Endothelial cell of umbilical vein (primary cell): ENCODE measurements around the gene MAP3K15.

Experiments
- CTCF ChIP-seq, 2 donors: IDR thresholded peaks; 1 replicate in 1 of 2; 2 replicates in 1 of 2; pipeline ENCODE4 v1.5.1; 2011; ENCODE audit warnings: low read length in 2 of 2, mild to moderate bottlenecking in 2 of 2, moderate library complexity in 2 of 2, control low read depth in 1 of 2, inconsistent platforms in 1 of 2, low read depth in 1 of 2; ENCODE audit not compliant: insufficient read depth in 1 of 2; ENCODE audit errors: extremely low read depth in 1 of 2
- FOS ChIP-seq: IDR thresholded peaks from 2 replicates; pipeline ENCODE4 v1.6.1; 2011; ENCODE audit warnings: mild to moderate bottlenecking, low read length, moderate library complexity, borderline replicate concordance; ENCODE audit not compliant: insufficient read depth
- MAX ChIP-seq: IDR thresholded peaks from 2 replicates; pipeline ENCODE4 v1.6.1; 2011; ENCODE audit not compliant: insufficient read depth, insufficient read length
- MYC ChIP-seq: IDR thresholded peaks from one replicate; pipeline ENCODE4 v1.6.1; 2011; ENCODE audit warnings: mild to moderate bottlenecking, low read depth, low read length
- POLR2A ChIP-seq: IDR thresholded peaks from 2 replicates; pipeline ENCODE4 v1.6.1; 2012; ENCODE audit warnings: low read depth, mild to moderate bottlenecking, control low read depth, low read length
- POLR2AphosphoS5 ChIP-seq: IDR thresholded peaks from 2 replicates; pipeline ENCODE4 v1.6.1; 2012; ENCODE audit warnings: low read depth, mild to moderate bottlenecking, control low read depth, low read length, moderate library complexity; ENCODE audit not compliant: insufficient read depth

GRCh38 chrX:19372170-19372546, 143.2 kb downstream of the MAP3K15 start:
- no peak for TF ChIP-seq POLR2AphosphoS5
- peak; percentile 62 to 66 for TF ChIP-seq CTCF (IDR thresholded peaks at IDR 0.05; ENCODE audit: extremely low read depth in 1 of 2, insufficient read depth in 1 of 2, low read depth in 1 of 2, low read length in 2 of 2)
- no peak for TF ChIP-seq POLR2A
- no peak for TF ChIP-seq MYC
- TF ChIP-seq FOS: no peak
- no peak for TF ChIP-seq MAX
